ENCODE data around the gene RNASE12.

Gene RNASE12

DNA sequence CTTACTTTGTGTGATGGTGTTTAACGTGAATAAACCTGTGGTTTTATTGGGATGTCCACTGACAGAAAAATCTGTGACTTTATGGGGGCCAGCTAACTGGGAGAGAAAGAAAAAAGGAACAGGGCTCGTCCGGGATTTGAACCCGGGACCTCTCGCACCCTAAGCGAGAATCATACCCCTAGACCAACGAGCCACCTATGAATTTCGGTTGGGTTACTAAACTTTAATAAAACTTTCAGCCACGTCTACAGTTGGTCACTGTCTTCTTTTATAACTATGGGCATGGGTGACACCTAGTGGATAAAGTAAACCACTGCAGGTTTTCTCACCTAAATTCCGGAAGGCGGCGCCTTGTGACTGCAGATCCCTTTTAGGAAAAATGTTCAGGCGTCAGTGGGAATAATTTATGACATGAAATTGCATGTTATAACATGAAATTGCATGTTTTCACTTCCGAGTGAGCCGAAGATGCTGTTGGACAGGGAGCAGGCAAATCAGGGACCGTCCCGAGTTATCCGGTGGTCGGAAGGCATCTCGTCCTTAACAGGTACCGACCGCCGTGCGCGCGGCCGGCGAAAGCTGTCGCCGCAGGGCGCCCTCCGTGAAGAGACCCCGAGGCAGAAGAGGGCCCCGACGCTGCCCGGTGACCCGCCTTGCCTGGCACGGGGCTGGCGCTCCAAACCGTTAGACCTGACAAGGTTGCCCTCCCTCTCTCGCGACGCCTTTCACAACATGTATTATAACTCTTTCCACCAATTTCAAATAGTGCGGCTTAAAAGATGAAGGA is 18.2 kb upstream of the RNASE12 start:
- no peaks in the 10 kb centered on the region for H3K36me3 ChIP-seq (ENCODE audit: control insufficient read depth in 2 of 2, insufficient read depth in 1 of 2, low read length in 2 of 2)
- ChIA-PET POLR2A (interaction anchor here (0.8 to 1.3 kb wide), 5 partner anchors 48 to 267 kb away, joined by 3 to 11 read pairs (median 4); partner anchors contain the start of gene PARP2), CTCF (interaction anchor here (0.6 to 3.0 kb wide), 29 partner anchors 9 to 495 kb away, joined by 3 to 28 read pairs (median 4); partner anchors contain the start of genes ANG, PARP2 and RNASE4)
- TF ChIP-seq, protein P1, sequence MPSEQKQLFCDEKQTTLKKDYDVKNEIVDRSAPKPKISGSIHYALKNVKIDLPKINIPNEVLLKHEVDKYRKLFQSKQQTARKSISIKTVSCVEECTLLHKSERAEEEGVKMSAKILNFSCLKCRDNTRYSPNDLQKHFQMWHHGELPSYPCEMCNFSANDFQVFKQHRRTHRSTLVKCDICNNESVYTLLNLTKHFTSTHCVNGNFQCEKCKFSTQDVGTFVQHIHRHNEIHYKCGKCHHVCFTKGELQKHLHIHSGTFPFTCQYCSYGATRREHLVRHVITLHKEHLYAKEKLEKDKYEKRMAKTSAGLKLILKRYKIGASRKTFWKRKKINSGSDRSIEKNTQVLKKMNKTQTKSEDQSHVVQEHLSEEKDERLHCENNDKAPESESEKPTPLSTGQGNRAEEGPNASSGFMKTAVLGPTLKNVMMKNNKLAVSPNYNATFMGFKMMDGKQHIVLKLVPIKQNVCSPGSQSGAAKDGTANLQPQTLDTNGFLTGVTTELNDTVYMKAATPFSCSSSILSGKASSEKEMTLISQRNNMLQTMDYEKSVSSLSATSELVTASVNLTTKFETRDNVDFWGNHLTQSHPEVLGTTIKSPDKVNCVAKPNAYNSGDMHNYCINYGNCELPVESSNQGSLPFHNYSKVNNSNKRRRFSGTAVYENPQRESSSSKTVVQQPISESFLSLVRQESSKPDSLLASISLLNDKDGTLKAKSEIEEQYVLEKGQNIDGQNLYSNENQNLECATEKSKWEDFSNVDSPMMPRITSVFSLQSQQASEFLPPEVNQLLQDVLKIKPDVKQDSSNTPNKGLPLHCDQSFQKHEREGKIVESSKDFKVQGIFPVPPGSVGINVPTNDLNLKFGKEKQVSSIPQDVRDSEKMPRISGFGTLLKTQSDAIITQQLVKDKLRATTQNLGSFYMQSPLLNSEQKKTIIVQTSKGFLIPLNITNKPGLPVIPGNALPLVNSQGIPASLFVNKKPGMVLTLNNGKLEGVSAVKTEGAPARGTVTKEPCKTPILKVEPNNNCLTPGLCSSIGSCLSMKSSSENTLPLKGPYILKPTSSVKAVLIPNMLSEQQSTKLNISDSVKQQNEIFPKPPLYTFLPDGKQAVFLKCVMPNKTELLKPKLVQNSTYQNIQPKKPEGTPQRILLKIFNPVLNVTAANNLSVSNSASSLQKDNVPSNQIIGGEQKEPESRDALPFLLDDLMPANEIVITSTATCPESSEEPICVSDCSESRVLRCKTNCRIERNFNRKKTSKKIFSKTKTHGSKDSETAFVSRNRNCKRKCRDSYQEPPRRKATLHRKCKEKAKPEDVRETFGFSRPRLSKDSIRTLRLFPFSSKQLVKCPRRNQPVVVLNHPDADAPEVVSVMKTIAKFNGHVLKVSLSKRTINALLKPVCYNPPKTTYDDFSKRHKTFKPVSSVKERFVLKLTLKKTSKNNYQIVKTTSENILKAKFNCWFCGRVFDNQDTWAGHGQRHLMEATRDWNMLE (tag by site-specific recombination; conservative IDR thresholded peaks at IDR 0.05; ENCODE audit: low read depth): 0 out of 2 replicates have a peak, but pooled peaks have one; percentile 16
- TF ChIP-seq ZNF521 (tag by site-specific recombination; IDR thresholded peaks at IDR 0.05): no peak
- TF ChIP-seq BCL11B (tag by site-specific recombination; IDR thresholded peaks at IDR 0.05; ENCODE audit: low read depth): no peak
- 0 out of 2 replicates have a peak, but pooled peaks have one; percentile 11 for TF ChIP-seq PATZ1 (tag by site-specific recombination; IDR thresholded peaks at IDR 0.05)
- TF ChIP-seq ZNF175 (tag by site-specific recombination; IDR thresholded peaks at IDR 0.05): no peak
- TF ChIP-seq ZBTB48 (tag by site-specific recombination; IDR thresholded peaks at IDR 0.05): no peak
- peak; percentile 51 for TF ChIP-seq ZSCAN30 (tag by site-specific recombination; IDR thresholded peaks at IDR 0.05)
- TF ChIP-seq ZBTB1 (tag by site-specific recombination; IDR thresholded peaks at IDR 0.05): no peak
- peak; percentile 94 for TF ChIP-seq CTCF (tag by site-specific recombination; IDR thresholded peaks at IDR 0.05)
- peak; percentile 54; the same call in 1 of the 2 replicates for TF ChIP-seq ZNF558 (tag by site-specific recombination; IDR thresholded peaks at IDR 0.05)
- TF ChIP-seq ZNF2 (tag by site-specific recombination; IDR thresholded peaks at IDR 0.05): no peak
- no peak for TF ChIP-seq ZFP37 (tag by site-specific recombination; IDR thresholded peaks at IDR 0.05)
- no peak for TF ChIP-seq PRDM1 (tag by site-specific recombination; IDR thresholded peaks at IDR 0.05)
- TF ChIP-seq SETDB1 (IDR thresholded peaks at IDR 0.05; ENCODE audit: insufficient read length, low read length): no peak
- TF ChIP-seq ZBTB6 (tag by site-specific recombination; IDR thresholded peaks at IDR 0.05): no peak; the same call in 1 of the 2 replicates
- TF ChIP-seq KLF16 (tag by site-specific recombination; IDR thresholded peaks at IDR 0.05): 0 out of 2 replicates have a peak, but pooled peaks have one; percentile 22
- peak; percentile 30; the same call in 1 of the 2 replicates for TF ChIP-seq ZEB2 (tag by site-specific recombination; IDR thresholded peaks at IDR 0.05)
- no peak for TF ChIP-seq ZBTB10 (tag by site-specific recombination; IDR thresholded peaks at IDR 0.05)
- no peak for TF ChIP-seq ZNF776 (tag by site-specific recombination; IDR thresholded peaks at IDR 0.05; ENCODE audit: borderline replicate concordance)
- TF ChIP-seq YY2 (tag by site-specific recombination; IDR thresholded peaks at IDR 0.05): no peak
- no peak for TF ChIP-seq ZNF394 (tag by site-specific recombination; IDR thresholded peaks at IDR 0.05; ENCODE audit: borderline replicate concordance)
- TF ChIP-seq SCRT1 (tag by site-specific recombination; IDR thresholded peaks at IDR 0.05; ENCODE audit: borderline replicate concordance): peak; percentile 66; the same call in 1 of the 2 replicates
- no peak for TF ChIP-seq ZNF530 (tag by site-specific recombination; IDR thresholded peaks at IDR 0.05; ENCODE audit: low read depth)

More for the DNA sequence above, 18.2 kb upstream of the RNASE12 start:
- H3K4me3 ChIP-seq (ENCODE audit: low read depth, low read length): peak overlapping the region; percentile 98
- peaks cover 4% of the 10 kb centered on the region; the same call in 1 of the 2 replicates for H3K4me1 ChIP-seq (ENCODE audit: control insufficient read depth, insufficient read depth, low read length)
- H3K27ac ChIP-seq (ENCODE audit: extremely low read depth, low read depth, low read length): peak overlapping the region; percentile 76
- no peaks in the 10 kb centered on the region for H3K9me3 ChIP-seq (ENCODE audit: control insufficient read depth, insufficient read depth, low read depth, low read length)

Measured in HEK293 (cell line).